ENCODE data around the gene PROB1.
"Not testable (repeated sequence)": the region's sequence is repeated elsewhere in the genome, so short reads cannot be mapped to it uniquely, and the experiment has no call there.

Gene PROB1

DNA sequence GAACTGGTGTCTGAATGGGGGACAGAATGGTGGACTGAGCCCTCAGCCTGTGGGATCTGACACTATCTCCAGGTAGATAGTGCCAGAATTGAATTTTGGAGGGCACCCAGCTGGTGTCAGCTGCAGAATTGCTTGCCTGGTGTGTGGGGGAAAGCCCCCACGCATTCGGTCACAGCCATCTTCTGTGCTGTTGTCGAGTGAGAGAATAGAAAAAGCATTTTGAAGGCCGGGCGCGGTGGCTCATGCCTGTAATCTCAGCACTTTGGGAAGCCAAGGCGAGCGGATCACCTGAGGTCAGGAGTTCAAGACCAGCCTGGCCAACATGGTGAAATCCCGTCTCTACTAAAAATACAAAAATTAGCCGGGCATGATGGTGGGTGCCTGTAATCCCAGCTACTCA is 7.9 kb downstream of the PROB1 start:
- not testable (repeated sequence) for H4K91ac ChIP-seq (ENCODE audit: low read depth, low read length, poor library complexity)
- no CpG with 5 or more reads among the region's 10 CpGs for WGBS, 2 donors (ENCODE audit: extremely low coverage in 2 of 2, insufficient read length in 2 of 2, insufficient replicate concordance in 1 of 2)

DNA sequence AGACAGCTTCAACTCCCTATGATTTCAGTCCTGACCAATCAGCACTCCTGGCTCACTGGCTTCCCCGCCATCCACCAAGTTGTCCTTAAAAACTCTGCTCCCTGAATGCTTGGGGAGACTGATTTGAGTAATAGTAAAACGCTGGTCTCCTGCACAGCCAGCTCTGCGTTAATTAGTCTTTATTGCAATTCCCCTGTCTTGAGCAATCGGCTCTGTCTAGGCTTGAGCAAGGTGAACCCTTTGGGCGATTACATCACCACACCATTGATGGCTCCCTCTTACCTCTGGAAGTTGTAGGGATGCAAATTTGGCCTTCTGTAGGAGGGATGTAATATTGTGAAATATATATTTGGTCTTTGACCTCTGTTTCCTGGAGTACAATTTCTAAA is 8.9 kb downstream of the PROB1 start:
- no peak overlapping the region for H4K91ac ChIP-seq (ENCODE audit: low read depth, low read length, poor library complexity)
- no peak overlapping the region for H2BK120ac ChIP-seq (ENCODE audit: low read depth, low read length)
- H3K18ac ChIP-seq (ENCODE audit: low read length), result no peak overlapping the region
- no peak overlapping the region for H2BK5ac ChIP-seq (ENCODE audit: low read length)
- H2AFZ ChIP-seq (ENCODE audit: low read length), result no peak overlapping the region
- H4K8ac ChIP-seq (ENCODE audit: low read depth, low read length), result no peak overlapping the region
- H3K4ac ChIP-seq (ENCODE audit: low read length), result no peak overlapping the region
- H3K14ac ChIP-seq (ENCODE audit: low read length), result no peak overlapping the region
- no peak overlapping the region for H3K4me2 ChIP-seq (ENCODE audit: insufficient read depth, low read length, poor library complexity, severe bottlenecking)
- DNase-seq (ENCODE audit: low spot score), result no peak
- WGBS, 2 donors (ENCODE audit: extremely low coverage in 2 of 2, insufficient read length in 2 of 2, insufficient replicate concordance in 1 of 2), result no CpG with 5 or more reads among the region's 5 CpGs
- H3K36me3 ChIP-seq (replicated peaks in 1 of 2; ENCODE audit: control insufficient read depth in 2 of 2, insufficient read depth in 2 of 2, low read length in 2 of 2), result no peaks in the 10 kb centered on the region
- H2BK15ac ChIP-seq (ENCODE audit: low read length), result no peak overlapping the region
- peaks cover 0 to 20% (median 0%) of the 10 kb centered on the region in 3 experiments for H3K27me3 ChIP-seq (ENCODE audit: control insufficient read depth in 3 of 3, insufficient read depth in 3 of 3, low read depth in 1 of 3, low read length in 3 of 3)
- no peak overlapping the region for H3K4me3 ChIP-seq (ENCODE audit: low read length in 2 of 2)
- no peak overlapping the region for H2BK12ac ChIP-seq (ENCODE audit: low read length)
- no peak overlapping the region for H3K27ac ChIP-seq (replicated peaks; ENCODE audit: low read length)
- no peak overlapping the region for H3K23ac ChIP-seq (ENCODE audit: low read depth, low read length, poor library complexity)
- no peak overlapping the region for H3K9ac ChIP-seq (ENCODE audit: low read depth, low read length, poor library complexity)
- no peaks in the 10 kb centered on the region for H3K9me3 ChIP-seq (replicated peaks in 1 of 2; ENCODE audit: control insufficient read depth in 2 of 2, insufficient read depth in 1 of 2, low read depth in 1 of 2, low read length in 2 of 2)
- peaks cover 2% of the 10 kb centered on the region for H3K79me1 ChIP-seq (ENCODE audit: low read depth, low read length)
- peaks cover 2 to 3% of the 10 kb centered on the region in 2 donors for H3K4me1 ChIP-seq (ENCODE audit: control insufficient read depth in 2 of 2, insufficient read depth in 1 of 2, low read depth in 1 of 2, low read length in 2 of 2)
- H2AK5ac ChIP-seq (ENCODE audit: low read depth, low read length), result no peak overlapping the region

More for the DNA sequence above, 7.9 kb downstream of the PROB1 start:
- H3K4ac ChIP-seq (ENCODE audit: low read length); H3K9me3 ChIP-seq (replicated peaks in 1 of 2; ENCODE audit: control insufficient read depth in 2 of 2, insufficient read depth in 1 of 2, low read depth in 1 of 2, low read length in 2 of 2); H2AFZ ChIP-seq (ENCODE audit: low read length); H3K79me1 ChIP-seq (ENCODE audit: low read depth, low read length); H2BK12ac ChIP-seq (ENCODE audit: low read length); H2AK5ac ChIP-seq (ENCODE audit: low read depth, low read length); H3K4me1 ChIP-seq (ENCODE audit: control insufficient read depth in 2 of 2, insufficient read depth in 1 of 2, low read depth in 1 of 2, low read length in 2 of 2); H2BK120ac ChIP-seq (ENCODE audit: low read depth, low read length); H3K23ac ChIP-seq (ENCODE audit: low read depth, low read length, poor library complexity); H3K18ac ChIP-seq (ENCODE audit: low read length); H3K27ac ChIP-seq (replicated peaks; ENCODE audit: low read length); H3K4me3 ChIP-seq (ENCODE audit: low read length in 2 of 2); H3K14ac ChIP-seq (ENCODE audit: low read length); DNase-seq (ENCODE audit: low spot score); H3K9ac ChIP-seq (ENCODE audit: low read depth, low read length, poor library complexity); H2BK15ac ChIP-seq (ENCODE audit: low read length); H3K4me2 ChIP-seq (ENCODE audit: insufficient read depth, low read length, poor library complexity, severe bottlenecking); H2BK5ac ChIP-seq (ENCODE audit: low read length); H3K36me3 ChIP-seq (replicated peaks in 1 of 2; ENCODE audit: control insufficient read depth in 2 of 2, insufficient read depth in 2 of 2, low read length in 2 of 2); H4K8ac ChIP-seq (ENCODE audit: low read depth, low read length): not testable (repeated sequence)
- H3K27me3 ChIP-seq (ENCODE audit: control insufficient read depth in 3 of 3, insufficient read depth in 3 of 3, low read depth in 1 of 3, low read length in 3 of 3), result peaks cover 0 to 29% (median 7%) of the 10 kb centered on the region in 3 experiments

DNA sequence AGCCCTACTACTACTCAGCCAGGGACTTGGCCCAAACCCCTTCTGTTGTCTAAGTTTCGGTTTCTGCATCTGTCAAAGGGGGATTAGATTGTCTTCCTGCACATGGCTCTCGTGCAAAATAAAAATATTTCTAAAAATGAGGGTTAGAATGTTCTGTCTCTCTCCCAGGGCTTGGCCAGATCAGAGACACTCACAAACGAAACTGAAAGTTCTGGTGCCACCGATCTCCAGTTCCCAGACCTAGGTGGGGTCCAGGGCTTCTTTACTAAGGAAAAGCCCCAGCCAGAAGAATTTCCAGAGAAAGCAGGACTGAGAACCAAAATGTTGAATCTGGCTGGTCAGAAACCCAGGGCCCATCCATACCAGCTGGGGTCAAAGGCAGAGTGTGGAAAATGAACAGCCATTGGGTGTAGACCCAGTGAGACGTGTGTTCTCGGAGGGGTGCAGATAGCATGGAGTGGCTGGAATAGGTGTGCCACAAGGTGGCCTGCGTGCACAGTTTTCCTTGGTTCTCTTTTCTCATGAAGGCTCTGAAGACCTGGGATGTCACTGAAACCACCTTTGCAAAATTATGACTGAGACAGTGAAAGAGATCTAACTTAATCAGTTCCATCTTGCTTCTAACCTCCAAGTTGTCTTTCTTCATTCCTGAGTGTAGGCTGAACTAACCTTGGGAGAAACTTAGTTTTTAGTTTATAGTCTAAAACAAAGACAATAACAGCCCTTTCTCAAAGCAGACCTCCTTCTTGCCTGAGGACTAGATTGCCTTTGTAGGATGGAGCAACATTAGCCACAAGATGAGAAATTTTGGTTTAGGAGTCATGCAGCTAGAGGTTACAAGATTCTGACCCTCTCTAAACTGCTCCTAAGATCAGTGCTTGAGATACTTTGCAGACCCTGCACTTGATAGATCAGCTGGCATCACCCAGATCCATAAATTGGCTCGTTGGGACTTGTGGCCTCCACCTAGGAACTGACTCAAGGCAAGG is 9.5 kb downstream of the PROB1 start:
- H3K23ac ChIP-seq (ENCODE audit: low read depth, low read length, poor library complexity), result no peak overlapping the region
- peaks cover 0 to 16% (median 0%) of the 10 kb centered on the region in 3 experiments for H3K27me3 ChIP-seq (ENCODE audit: control insufficient read depth in 3 of 3, insufficient read depth in 3 of 3, low read depth in 1 of 3, low read length in 3 of 3)
- H3K9me3 ChIP-seq (replicated peaks in 1 of 2; ENCODE audit: control insufficient read depth in 2 of 2, insufficient read depth in 1 of 2, low read depth in 1 of 2, low read length in 2 of 2), result no peaks in the 10 kb centered on the region
- DNase-seq (ENCODE audit: low spot score), result no peak
- H2AK5ac ChIP-seq (ENCODE audit: low read depth, low read length), result no peak overlapping the region
- no peak overlapping the region for H3K4me3 ChIP-seq (ENCODE audit: low read length in 2 of 2)
- no CpG with 5 or more reads among the region's 8 CpGs for WGBS, 2 donors (ENCODE audit: extremely low coverage in 2 of 2, insufficient read length in 2 of 2, insufficient replicate concordance in 1 of 2)
- H2BK12ac ChIP-seq (ENCODE audit: low read length), result no peak overlapping the region
- H3K4me1 ChIP-seq (ENCODE audit: control insufficient read depth in 2 of 2, insufficient read depth in 1 of 2, low read depth in 1 of 2, low read length in 2 of 2), result peaks cover 2 to 4% of the 10 kb centered on the region in 2 donors
- H3K18ac ChIP-seq (ENCODE audit: low read length), result no peak overlapping the region
- H3K4me2 ChIP-seq (ENCODE audit: insufficient read depth, low read length, poor library complexity, severe bottlenecking), result no peak overlapping the region
- H3K14ac ChIP-seq (ENCODE audit: low read length), result no peak overlapping the region
- no peak overlapping the region for H3K4ac ChIP-seq (ENCODE audit: low read length)
- no peak overlapping the region for H4K91ac ChIP-seq (ENCODE audit: low read depth, low read length, poor library complexity)
- H2BK120ac ChIP-seq (ENCODE audit: low read depth, low read length), result no peak overlapping the region
- no peaks in the 10 kb centered on the region for H3K36me3 ChIP-seq (replicated peaks in 1 of 2; ENCODE audit: control insufficient read depth in 2 of 2, insufficient read depth in 2 of 2, low read length in 2 of 2)
- H4K8ac ChIP-seq (ENCODE audit: low read depth, low read length), result no peak overlapping the region
- H2AFZ ChIP-seq (ENCODE audit: low read length), result no peak overlapping the region
- no peak overlapping the region for H2BK5ac ChIP-seq (ENCODE audit: low read length)
- no peak overlapping the region for H3K27ac ChIP-seq (replicated peaks; ENCODE audit: low read length)
- H3K9ac ChIP-seq (ENCODE audit: low read depth, low read length, poor library complexity), result no peak overlapping the region
- H2BK15ac ChIP-seq (ENCODE audit: low read length), result no peak overlapping the region
- H3K79me1 ChIP-seq (ENCODE audit: low read depth, low read length), result peaks cover 2% of the 10 kb centered on the region

DNA sequence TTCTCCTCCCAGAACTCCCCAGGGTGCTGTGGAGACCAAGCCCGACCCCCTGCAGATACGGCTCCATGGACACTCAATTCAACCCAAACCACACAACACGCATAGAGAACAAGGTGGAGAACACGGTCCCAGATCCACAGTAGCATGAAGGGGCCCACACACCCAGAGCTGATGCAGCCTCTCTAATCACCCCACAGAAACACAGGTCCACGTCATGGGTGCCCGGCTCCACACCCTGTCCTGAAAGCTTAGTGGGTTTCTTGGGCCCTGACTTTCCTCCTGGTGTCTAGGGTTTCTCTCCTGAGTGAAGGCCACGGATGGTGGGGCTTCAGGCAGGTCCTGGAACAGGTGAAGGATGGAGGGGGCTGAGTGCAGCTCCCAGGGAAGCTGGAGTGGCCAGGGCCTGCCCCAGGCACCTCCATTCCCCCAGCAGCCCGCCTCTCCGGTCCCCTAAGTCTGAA is 10.3 kb downstream of the PROB1 start:
- Histone ChIP-seq H3K4me2 (ENCODE audit: insufficient read depth, low read length, poor library complexity, severe bottlenecking) (no peak overlapping the region), H3K4me3 (ENCODE audit: low read length in 2 of 2) (no peak overlapping the region), H3K27me3 (ENCODE audit: control insufficient read depth in 3 of 3, insufficient read depth in 3 of 3, low read depth in 1 of 3, low read length in 3 of 3) (peaks cover 0 to 16% (median 0%) of the 10 kb centered on the region in 3 experiments), H2BK120ac (ENCODE audit: low read depth, low read length) (no peak overlapping the region), H3K14ac (ENCODE audit: low read length) (no peak overlapping the region), H2BK15ac (ENCODE audit: low read length) (no peak overlapping the region), H3K27ac (replicated peaks; ENCODE audit: low read length) (no peak overlapping the region), H2BK12ac (ENCODE audit: low read length) (no peak overlapping the region), H3K79me1 (ENCODE audit: low read depth, low read length) (peaks cover 3% of the 10 kb centered on the region), H3K18ac (ENCODE audit: low read length) (no peak overlapping the region), H2AFZ (ENCODE audit: low read length) (no peak overlapping the region), H4K91ac (ENCODE audit: low read depth, low read length, poor library complexity) (no peak overlapping the region), H3K9ac (ENCODE audit: low read depth, low read length, poor library complexity) (no peak overlapping the region), H3K4me1 (ENCODE audit: control insufficient read depth in 2 of 2, insufficient read depth in 1 of 2, low read depth in 1 of 2, low read length in 2 of 2) (peaks cover 2 to 6% of the 10 kb centered on the region in 2 donors), H4K8ac (ENCODE audit: low read depth, low read length) (no peak overlapping the region), H3K23ac (ENCODE audit: low read depth, low read length, poor library complexity) (no peak overlapping the region), H3K4ac (ENCODE audit: low read length) (no peak overlapping the region), H3K9me3 (replicated peaks in 1 of 2; ENCODE audit: control insufficient read depth in 2 of 2, insufficient read depth in 1 of 2, low read depth in 1 of 2, low read length in 2 of 2) (no peaks in the 10 kb centered on the region), H2BK5ac (ENCODE audit: low read length) (no peak overlapping the region), H2AK5ac (ENCODE audit: low read depth, low read length) (no peak overlapping the region), H3K36me3 (replicated peaks in 1 of 2; ENCODE audit: control insufficient read depth in 2 of 2, insufficient read depth in 2 of 2, low read length in 2 of 2) (no peaks in the 10 kb centered on the region)
- no CpG with 5 or more reads among the region's 9 CpGs for WGBS, 2 donors (ENCODE audit: extremely low coverage in 2 of 2, insufficient read length in 2 of 2, insufficient replicate concordance in 1 of 2)
- DNase-seq (ENCODE audit: low spot score), result no peak
